ENCODE results near the gene COMMD1.

GRCh38 chr2:61988462-61989366 is 83.2 kb downstream of the COMMD1 start:
- TF ChIP-seq CTCF (IDR thresholded peaks at IDR 0.05; ENCODE audit: low read length): no peak
- TF ChIP-seq EZH2 (optimal IDR thresholded peaks at IDR 0.05; ENCODE audit: low read depth, low read length): no peak
